OCI-M1 (cell line): Measurements from ENCODE around the gene MDH2.
"Not testable (repeated sequence)": the region's sequence is repeated elsewhere in the genome, so short reads cannot be mapped to it uniquely, and the experiment has no call there.

ENCODE experiments used
- DNase-seq: peaks from one replicate; lab custom pipeline; 2025; lab: John Stamatoyannopoulos, UW

MDH2 gene

DNA sequence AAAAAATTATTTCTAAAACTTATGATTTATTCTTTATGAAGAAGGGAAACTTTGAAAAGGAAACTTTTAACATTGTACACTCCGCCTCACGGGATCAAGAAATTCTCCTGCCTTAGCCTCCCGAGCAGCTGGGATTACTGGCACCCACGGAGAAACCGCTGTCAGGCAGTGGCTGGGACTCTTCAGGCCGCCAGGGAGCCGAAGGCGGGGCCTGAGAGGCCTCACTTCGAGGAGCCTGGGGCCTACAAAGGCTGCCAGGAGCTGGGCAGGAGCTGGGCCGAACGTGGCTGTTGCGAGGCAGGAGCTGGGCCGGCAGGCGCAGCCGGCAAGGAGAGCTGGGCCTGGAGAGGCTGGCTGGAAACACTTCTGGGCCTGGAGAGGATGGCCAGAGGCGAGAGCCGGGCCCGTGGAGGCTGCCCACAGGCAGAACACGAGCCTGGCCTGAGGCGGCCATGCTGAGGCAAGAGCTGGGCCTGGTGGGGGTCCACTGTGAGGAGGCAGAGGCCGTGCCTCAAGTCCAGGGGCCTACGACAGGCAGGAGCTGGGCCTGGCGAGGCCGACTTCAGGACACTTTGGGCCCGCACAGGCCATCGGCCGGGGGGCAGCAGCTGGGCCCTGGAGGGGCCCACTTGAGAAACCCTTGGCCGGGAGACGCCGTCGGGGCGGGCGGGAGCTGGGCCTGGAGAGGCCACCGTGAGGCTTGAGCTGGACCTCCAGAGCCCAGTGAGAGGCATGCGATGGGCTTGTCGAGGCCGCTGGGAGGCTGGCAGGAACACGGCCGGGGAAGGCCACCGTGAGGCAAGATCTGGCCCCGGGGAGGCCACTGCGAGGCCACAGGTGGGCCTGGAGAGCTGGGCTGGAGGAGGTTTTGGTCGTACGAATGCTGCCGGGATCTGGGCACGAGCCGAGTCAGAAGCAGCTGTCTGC, 23.7 kb downstream of the MDH2 start:
- no peak for DNase-seq

- no peak for DNase-seq
Observed at GRCh38 chr7:76072243-76073148, 24.6 kb downstream of the MDH2 start.

DNA sequence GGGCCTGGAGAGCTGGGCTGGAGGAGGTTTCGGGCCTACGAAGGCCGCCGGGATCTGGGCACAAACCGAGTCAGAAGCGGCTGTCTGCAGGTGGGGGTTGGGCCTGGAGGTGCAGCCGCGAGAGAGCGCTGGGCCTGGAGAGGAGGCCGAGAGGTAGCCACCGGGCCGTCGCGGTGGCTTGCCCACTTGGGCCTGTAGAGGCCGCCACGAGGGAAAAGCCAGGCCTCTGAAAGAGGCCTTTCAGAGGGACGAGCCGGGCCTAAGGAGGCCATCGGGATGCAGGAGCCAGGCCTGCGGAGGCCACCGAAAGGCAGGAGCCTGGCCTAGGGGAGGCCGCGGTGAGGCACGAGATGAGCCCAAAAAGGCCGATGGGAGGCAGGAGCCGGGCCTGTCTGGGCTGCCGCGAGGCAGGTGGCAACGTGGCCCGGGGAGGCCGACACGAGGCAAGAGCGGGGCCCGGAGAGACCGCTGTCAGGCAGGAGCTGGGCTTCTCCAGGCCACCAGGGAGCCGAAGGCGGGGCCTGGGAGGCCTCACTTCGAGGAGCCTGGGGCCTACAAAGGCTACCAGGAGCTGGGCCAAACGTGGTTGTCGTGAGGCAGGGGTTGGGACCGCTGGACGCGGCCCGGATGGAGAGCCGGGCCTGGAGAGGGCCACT, 25.6 kb downstream of the MDH2 start:
- DNase-seq: no peak

DNA sequence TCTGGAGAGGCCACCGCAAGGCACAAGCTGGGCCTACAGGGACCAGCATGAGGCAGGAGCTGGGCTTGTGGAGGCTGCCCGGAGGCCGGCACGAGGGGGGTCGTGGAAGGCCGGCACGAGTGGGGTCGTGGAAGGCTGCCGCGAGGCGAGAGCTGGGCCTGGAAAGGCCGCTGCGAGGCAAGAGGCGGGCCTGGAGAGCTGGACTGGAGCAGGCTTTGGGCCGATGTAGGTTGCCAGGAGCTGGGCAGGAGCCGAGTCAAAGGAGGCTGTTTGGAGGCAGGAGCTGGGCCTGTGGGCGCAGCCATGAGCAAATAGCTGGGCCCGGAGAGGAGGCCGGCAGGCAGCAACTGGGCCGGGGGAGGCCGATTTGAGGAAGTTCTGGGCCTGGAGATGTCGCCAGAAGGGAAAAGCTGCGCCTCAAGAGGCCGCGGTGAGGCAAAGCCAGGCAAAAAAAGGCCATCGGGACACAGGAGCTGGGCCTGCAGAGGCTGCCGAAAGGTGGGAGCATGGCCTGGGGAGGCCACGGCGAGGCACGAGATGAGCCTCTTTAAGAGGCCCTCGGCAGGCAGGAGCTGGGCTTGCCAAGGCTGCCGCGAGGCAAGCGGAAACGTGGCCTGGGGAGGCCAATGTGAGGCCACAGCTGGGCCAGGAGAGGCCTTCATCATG, 26.5 kb downstream of the MDH2 start:
- no peak for DNase-seq

- no peak for DNase-seq
Observed at GRCh38 chr7:76074972-76075370, 27.1 kb downstream of the MDH2 start.

DNA sequence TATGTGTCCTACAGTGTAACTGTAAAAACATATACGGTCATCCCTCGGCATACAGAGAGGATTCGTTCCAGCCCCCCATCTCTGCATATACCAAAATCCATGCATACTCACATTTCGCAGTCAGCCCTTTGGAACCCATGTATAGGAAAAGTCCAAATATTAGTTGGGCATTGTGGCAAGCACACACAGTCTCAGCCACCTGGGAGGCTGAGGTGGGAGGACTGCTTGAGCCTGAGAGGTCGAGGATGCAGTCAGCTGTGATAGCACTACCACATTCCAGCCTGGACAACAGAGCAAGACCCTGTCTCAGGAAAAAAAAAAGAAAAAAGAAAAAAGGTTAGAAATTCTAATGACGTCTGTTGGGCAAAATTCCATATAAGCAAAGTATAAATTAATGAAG, 29.1 kb downstream of the MDH2 start:
- no peak for DNase-seq

DNA sequence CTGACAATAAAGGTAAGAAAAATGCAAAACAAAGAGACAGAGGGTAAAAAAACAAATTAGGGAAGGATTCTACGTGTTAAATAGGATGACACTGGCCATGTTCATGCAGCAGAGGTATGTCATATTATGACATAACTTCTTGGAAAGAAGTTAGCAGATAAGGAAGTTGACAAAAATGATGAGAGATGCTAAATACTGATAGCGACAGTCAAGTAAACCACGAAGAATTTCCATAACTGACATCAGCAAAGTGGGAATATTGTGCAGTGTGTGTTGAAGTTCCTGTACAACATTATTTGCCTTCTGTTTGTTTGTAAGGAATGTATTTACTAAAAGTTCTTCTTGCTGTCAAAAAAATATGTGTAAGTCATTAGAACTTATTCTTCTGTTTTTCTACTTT, 29.5 kb downstream of the MDH2 start:
- DNase-seq: peak; percentile 60

DNA sequence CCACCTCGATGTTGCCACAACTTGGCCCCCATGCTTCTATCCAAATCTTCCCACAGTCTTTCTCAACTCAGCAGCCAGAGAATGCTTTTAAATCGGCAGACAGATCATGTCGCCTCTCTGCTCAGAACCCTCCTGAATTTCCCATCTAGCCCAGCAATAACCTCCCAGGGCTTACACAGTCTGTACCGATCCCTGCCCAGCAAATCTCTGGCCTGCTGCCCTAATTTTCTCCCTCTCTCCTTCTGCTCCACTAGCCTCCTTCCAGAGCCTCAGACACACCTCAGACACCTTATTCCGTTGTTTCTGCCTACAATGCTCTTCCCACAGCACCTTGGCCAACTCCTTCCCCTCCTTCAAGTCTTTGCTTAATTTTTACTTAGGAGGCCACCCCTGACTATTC, 32.3 kb downstream of the MDH2 start:
- no peak for DNase-seq

- DNase-seq: not testable (repeated sequence)
Observed at GRCh38 chr7:76084115-76084514, 36.2 kb downstream of the MDH2 start.

GRCh38 chr7:76086070-76086469, 38.2 kb downstream of the MDH2 start:
- DNase-seq: no peak

DNA sequence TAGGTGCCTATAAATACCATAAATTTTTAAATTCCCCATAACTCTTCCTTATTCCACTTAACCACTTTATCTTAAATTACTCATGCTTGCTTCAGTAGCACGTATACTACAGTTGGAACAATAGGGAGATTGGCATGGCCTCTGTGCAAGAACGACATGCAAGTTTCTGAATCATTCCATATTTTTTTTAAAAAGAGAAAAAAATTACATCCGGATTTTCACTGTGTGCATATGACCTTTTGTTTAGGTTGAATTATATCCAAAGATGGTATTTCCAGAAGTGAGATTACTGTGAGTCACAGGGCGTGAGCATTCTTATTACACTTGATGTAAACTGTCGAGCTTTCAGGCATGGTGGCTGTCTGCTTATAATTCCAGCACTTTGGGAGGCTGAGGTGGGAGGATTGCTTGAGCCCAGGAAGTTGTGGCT, 39.5 kb downstream of the MDH2 start:
- DNase-seq: not testable (repeated sequence)

DNA sequence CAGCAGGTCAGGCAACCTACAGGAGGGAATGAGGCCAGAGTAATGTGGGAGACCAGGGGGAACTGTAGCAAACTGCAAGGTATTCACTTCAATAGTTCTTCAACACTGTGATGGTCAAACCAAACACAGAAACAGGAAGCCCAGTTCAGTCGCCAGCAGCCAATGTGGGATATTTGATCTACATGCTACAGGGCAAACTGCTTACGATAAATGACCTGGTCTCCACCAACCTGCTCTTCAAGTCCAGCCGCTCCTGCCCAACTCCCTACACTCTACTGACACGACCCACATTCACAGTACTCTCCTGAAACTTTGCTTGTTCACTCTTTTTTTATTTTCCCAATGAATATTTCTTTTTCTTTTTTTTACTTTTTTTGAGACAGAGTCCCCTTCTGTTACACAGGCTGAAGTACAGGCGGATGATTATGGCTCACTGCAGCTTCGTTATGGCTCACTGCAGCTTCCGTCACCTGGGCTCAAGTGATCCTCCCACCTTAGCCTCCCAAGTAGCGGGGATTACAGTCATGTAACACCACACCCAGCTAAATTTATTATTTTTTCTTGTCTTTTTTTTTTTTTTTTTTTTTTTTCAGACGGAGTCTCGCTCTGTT, 42.1 kb downstream of the MDH2 start:
- DNase-seq: no peak

GRCh38 chr7:76091506-76091905, 43.6 kb downstream of the MDH2 start:
- DNase-seq: no peak

GRCh38 chr7:76093531-76093930, 45.6 kb downstream of the MDH2 start:
- not testable (repeated sequence) for DNase-seq

- DNase-seq: not testable (repeated sequence)
Observed at GRCh38 chr7:76094326-76094725, 46.4 kb downstream of the MDH2 start.

GRCh38 chr7:76095908-76096307, 48.0 kb downstream of the MDH2 start:
- DNase-seq: no peak

DNA sequence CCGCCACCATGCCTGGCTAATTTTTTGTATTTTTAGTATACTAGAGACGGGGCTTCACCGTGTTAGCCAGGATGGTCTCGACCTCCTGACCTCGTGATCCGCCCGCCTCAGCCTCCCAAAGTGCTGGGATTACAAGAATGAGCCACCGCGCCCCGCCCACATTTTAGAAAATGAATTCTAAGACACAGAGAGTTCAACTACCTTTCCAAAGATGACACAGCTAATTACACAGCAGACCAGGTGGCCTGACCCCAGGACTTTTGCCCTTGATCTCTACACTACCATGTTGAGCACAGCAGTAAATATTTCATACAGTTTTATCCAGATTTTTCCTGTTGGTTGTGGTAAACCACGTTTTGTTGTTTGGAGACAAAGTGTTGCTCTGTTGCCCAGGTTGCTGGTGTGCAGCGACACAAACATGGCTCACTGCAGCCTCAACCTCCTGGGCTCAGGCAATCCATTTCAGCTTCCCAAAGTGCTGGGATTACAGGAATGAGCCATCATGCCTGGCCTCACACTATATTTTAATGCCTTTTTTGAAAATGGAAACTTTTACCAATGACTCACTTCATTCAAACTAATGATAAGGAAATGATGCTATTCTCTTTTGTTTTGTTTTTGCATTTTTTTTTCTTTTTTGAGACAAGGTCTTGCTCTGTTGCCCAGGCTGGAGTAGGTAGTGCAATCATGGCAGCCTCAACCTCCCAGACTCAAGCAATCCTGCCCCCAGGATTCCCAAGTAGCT, 54.0 kb downstream of the MDH2 start:
- not testable (repeated sequence) for DNase-seq

GRCh38 chr7:76103788-76104187, 55.9 kb downstream of the MDH2 start:
- not testable (repeated sequence) for DNase-seq

DNA sequence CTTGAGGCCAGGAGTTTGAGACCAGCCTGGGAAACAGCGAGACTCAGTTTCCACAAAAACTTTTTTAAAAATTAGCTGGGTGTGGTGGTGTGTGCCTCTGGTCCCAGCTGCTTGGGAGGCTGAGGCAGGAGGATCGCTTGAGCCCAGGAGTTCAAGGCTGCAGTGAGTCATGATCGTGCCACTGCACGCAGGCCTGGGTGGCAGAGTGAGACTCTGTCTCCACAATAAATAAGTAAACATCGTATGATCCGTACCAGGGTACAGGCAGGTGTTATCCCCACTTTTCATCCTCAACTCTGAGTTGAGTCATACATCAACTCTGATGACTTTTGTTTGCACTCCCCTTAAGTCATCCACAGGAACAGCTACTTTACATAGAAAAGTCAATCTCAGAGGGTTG, 58.2 kb downstream of the MDH2 start:
- not testable (repeated sequence) for DNase-seq

DNA sequence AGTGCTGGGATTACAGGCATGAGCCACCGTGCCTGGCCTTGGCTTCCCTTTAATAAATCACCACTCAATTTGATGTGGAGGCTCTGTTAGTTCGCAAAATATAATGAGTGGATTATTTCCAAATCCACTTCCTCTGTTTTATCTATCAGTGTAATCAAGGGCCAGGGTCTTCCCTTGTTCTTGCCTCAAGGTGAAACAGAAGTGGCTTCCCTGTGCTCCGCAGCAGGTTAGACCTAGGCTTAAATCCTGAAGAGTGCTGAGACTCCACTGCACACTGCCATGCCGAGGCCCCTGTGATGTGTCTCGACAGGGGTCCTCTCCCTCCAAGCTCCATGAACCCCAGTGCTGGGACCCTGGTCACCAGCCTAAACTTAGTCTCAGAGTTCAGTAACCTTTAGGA, 59.0 kb downstream of the MDH2 start:
- no peak for DNase-seq
